ENCODE data around the gene LYZ. TPM values are rescaled to one million over a fixed set of nuclear protein-coding genes. Genes with fewer than 3 reads are reported as not detected.

Gene LYZ
- total RNA-seq, 1 experiment from 2014 or later: not detected

DNA sequence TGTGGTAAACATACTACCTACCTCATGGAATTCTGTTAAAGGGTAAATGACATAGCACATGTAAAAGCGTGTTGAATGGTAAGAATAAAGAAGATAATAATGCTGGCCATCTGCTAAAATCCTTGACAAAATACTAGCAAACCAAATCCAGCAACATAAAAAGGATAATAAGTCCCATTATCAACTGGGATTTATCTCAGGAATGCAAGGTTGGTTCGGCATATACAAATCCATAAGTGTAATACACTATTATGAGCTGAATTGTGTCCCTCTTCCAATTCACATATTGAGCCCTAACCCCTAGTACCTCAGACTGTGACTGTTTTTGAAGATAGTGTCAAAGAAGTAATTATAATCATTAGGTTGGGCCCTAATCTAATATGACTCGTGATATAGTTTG is 48.8 kb downstream of the LYZ start:
- no peak overlapping the region for H2BK120ac ChIP-seq (ENCODE audit: low read depth, low read length, poor library complexity, severe bottlenecking)
- no peak overlapping the region for H4K91ac ChIP-seq (ENCODE audit: insufficient read length, low read depth, low read length)
- DNase-seq: no peak
- H3K4ac ChIP-seq (ENCODE audit: low read depth, low read length): no peak overlapping the region
- H3K14ac ChIP-seq (ENCODE audit: insufficient read depth, low read length): no peak overlapping the region
- no peak overlapping the region for H3T11ph ChIP-seq (ENCODE audit: low read length)
- TF ChIP-seq, protein P1, sequence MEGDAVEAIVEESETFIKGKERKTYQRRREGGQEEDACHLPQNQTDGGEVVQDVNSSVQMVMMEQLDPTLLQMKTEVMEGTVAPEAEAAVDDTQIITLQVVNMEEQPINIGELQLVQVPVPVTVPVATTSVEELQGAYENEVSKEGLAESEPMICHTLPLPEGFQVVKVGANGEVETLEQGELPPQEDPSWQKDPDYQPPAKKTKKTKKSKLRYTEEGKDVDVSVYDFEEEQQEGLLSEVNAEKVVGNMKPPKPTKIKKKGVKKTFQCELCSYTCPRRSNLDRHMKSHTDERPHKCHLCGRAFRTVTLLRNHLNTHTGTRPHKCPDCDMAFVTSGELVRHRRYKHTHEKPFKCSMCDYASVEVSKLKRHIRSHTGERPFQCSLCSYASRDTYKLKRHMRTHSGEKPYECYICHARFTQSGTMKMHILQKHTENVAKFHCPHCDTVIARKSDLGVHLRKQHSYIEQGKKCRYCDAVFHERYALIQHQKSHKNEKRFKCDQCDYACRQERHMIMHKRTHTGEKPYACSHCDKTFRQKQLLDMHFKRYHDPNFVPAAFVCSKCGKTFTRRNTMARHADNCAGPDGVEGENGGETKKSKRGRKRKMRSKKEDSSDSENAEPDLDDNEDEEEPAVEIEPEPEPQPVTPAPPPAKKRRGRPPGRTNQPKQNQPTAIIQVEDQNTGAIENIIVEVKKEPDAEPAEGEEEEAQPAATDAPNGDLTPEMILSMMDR (conservative IDR thresholded peaks at IDR 0.05): no peak
- H3K4me2 ChIP-seq (ENCODE audit: insufficient read depth, insufficient read length, low read length): no peak overlapping the region
- Mint-ChIP-seq H3K36me3 (ENCODE audit: insufficient read depth in 1 of 3, low read depth in 3 of 3) (peaks cover 8 to 20% (median 10%) of the 10 kb centered on the region in 3 experiments; a peak in 5 of 7 replicates), H3K27ac (no peak overlapping the region), H3K4me1 (no peaks in the 10 kb centered on the region), H3K4me3 (no peak overlapping the region), H3K27me3 (ENCODE audit: low read depth) (no peaks in the 10 kb centered on the region), H3K9me3 (peaks cover 0 to 4% of the 10 kb centered on the region in 2 experiments; a peak in 2 of 5 replicates)
- no peak overlapping the region for H3K23ac ChIP-seq (ENCODE audit: insufficient read length, low read depth, low read length)
- H2AFZ ChIP-seq (ENCODE audit: low read length): no peak overlapping the region
- H3K9ac ChIP-seq (ENCODE audit: extremely low read depth, insufficient read length, low read length): no peak overlapping the region
- no peaks in the 10 kb centered on the region for H3K9me3 ChIP-seq (ENCODE audit: control insufficient read depth, low read depth, low read length)
- no peaks in the 10 kb centered on the region for H3K4me1 ChIP-seq (ENCODE audit: insufficient read depth, low read length)
- WGBS (ENCODE audit: extremely low coverage, insufficient read length, low lambda C conversion rate): no CpG with 5 or more reads among the region's 3 CpGs
- no peak overlapping the region for H2BK12ac ChIP-seq (ENCODE audit: insufficient read length, low read depth, low read length)
- no peak overlapping the region for H2BK20ac ChIP-seq (ENCODE audit: low read depth, low read length, poor library complexity, severe bottlenecking)
- no peak overlapping the region for H2BK5ac ChIP-seq (ENCODE audit: insufficient read length, low read length)
- no peak overlapping the region for H2BK15ac ChIP-seq (ENCODE audit: low read depth, low read length)
- H3K27me3 ChIP-seq (ENCODE audit: insufficient read depth, low read length): no peaks in the 10 kb centered on the region
- H3K27ac ChIP-seq (ENCODE audit: insufficient read length, low read depth, low read length): no peak overlapping the region
- no peak overlapping the region for H2AK5ac ChIP-seq (ENCODE audit: insufficient read length, low read length)
- H3K18ac ChIP-seq (ENCODE audit: insufficient read length, low read depth, low read length): no peak overlapping the region
- H4K8ac ChIP-seq (replicated peaks; ENCODE audit: insufficient read length, low read depth, low read length): no peak overlapping the region
- H4K5ac ChIP-seq (ENCODE audit: insufficient read length, low read depth, low read length): no peak overlapping the region
- H3K79me1 ChIP-seq (ENCODE audit: insufficient read depth, low read depth, low read length, poor library complexity, severe bottlenecking): no peaks in the 10 kb centered on the region
- H3K23me2 ChIP-seq (ENCODE audit: insufficient read length, low read depth, low read length, poor library complexity, severe bottlenecking): no peaks in the 10 kb centered on the region
- H3K79me2 ChIP-seq (ENCODE audit: insufficient read depth, low read length): no peaks in the 10 kb centered on the region
- no peaks in the 10 kb centered on the region for H4K20me1 ChIP-seq (ENCODE audit: control insufficient read depth, insufficient read depth, insufficient read length)
- H3K56ac ChIP-seq (ENCODE audit: insufficient read length, low read depth, low read length): no peak overlapping the region
